Chondrocyte (in vitro differentiated cells): ENCODE measurements around the gene CEP290. TPM values are rescaled to one million over a fixed set of nuclear protein-coding genes. Genes with fewer than 3 reads are reported as not detected.

Source experiments
- DNase-seq: peaks from one replicate; pipeline ENCODE4 v3.0.0; 2021; ENCODE audit warnings: mixed read lengths, low spot score
- H3K27ac Mint-ChIP-seq: one replicate; pipeline ENCODE4 v1.8.0; 2021; ENCODE audit warnings: mild to moderate bottlenecking, moderate library complexity, mixed read lengths; ENCODE audit not compliant: unreplicated experiment
- H3K27me3 Mint-ChIP-seq: 2 replicates; pipeline ENCODE4 v1.8.0; 2021; ENCODE audit warnings: low read depth, mixed read lengths
- H3K36me3 Mint-ChIP-seq: 2 replicates; pipeline ENCODE4 v1.8.0; 2021; ENCODE audit warnings: low read depth, mixed read lengths
- H3K4me1 Mint-ChIP-seq: 2 replicates; pipeline ENCODE4 v1.8.0; 2021; ENCODE audit warnings: low read depth, mild to moderate bottlenecking, mixed read lengths
- H3K4me3 Mint-ChIP-seq: one replicate; pipeline ENCODE4 v1.8.0; 2021; ENCODE audit warnings: mild to moderate bottlenecking, moderate library complexity, mixed read lengths; ENCODE audit not compliant: unreplicated experiment
- H3K9me3 Mint-ChIP-seq: 2 replicates; pipeline ENCODE4 v1.8.0; 2021; ENCODE audit warnings: low read depth, mixed read lengths
- CTCF ChIP-seq: fragments of 200-600 bp; sonication (generic); IDR thresholded peaks from 2 replicates; pipeline ENCODE4 v1.5.0; 2021; ENCODE audit warnings: antibody characterized with exemption, mild to moderate bottlenecking, moderate library complexity
- long read RNA-seq: library from polyadenylated mRNA; stranded (forward); transcript quantifications from one replicate; pipeline ENCODE4 v2.0.0, GENCODE V29; 2021
- total RNA-seq: library from RNA; stranded (reverse); gene quantifications from 3 replicates; pipeline ENCODE4 v1.2.1, GENCODE V29; 2021

Gene CEP290, protein sequence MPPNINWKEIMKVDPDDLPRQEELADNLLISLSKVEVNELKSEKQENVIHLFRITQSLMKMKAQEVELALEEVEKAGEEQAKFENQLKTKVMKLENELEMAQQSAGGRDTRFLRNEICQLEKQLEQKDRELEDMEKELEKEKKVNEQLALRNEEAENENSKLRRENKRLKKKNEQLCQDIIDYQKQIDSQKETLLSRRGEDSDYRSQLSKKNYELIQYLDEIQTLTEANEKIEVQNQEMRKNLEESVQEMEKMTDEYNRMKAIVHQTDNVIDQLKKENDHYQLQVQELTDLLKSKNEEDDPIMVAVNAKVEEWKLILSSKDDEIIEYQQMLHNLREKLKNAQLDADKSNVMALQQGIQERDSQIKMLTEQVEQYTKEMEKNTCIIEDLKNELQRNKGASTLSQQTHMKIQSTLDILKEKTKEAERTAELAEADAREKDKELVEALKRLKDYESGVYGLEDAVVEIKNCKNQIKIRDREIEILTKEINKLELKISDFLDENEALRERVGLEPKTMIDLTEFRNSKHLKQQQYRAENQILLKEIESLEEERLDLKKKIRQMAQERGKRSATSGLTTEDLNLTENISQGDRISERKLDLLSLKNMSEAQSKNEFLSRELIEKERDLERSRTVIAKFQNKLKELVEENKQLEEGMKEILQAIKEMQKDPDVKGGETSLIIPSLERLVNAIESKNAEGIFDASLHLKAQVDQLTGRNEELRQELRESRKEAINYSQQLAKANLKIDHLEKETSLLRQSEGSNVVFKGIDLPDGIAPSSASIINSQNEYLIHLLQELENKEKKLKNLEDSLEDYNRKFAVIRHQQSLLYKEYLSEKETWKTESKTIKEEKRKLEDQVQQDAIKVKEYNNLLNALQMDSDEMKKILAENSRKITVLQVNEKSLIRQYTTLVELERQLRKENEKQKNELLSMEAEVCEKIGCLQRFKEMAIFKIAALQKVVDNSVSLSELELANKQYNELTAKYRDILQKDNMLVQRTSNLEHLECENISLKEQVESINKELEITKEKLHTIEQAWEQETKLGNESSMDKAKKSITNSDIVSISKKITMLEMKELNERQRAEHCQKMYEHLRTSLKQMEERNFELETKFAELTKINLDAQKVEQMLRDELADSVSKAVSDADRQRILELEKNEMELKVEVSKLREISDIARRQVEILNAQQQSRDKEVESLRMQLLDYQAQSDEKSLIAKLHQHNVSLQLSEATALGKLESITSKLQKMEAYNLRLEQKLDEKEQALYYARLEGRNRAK (N-terminal part only)
- 15.0 to 20.6 TPM (median 16.9 TPM) in 3 replicates for total RNA-seq
- long read RNA-seq, full-length matches to known transcripts: 2 of 17 reads
- long read RNA-seq, partial matches to known transcripts: 11 of 17 reads
- long read RNA-seq, other reads (novel, unspliced or antisense): 4 of 17 reads

DNA sequence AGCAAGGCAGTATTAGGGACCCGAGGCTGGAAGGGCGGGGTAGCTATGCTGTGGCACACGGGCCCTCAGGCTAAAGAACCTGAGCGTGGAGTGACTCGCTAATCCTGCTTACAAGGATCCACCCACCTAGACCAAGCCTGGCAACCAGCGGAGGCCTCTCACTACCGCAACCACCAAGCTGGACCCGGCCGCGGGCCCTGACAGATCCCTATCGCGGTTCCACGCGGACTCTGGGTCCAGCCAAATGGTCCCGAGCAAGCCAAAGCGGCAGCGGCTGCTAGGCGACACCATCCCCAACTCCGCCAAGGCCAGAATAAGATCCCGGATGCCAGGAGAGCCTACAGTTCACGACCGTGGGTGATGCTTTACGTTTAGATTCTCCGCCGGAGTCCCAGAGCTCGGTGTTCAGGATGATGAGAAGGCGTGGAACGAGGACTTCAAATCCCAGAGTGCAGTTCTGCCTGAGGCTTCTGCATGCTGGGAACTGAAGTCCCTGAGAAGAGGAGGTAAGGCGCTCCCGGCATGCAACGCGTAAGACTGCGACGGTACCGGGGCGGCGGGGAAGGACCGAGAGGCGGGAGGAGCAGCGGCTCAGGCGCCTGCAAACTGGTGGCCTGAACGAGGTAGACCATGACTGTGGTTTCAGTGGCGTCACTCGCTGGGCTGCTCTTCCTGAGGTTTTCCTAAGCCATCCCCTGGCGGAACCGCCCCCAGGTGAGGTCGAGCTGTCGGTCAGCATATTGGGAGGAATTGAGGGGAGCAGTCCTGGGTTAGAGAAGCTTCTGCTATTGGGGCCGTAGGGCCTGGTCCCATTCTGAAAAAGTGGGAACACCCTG lies at the start of gene CEP290, which contains the start of gene TMTC3:
CEP290 (minus strand) TSS at position 315 of the 836 bp plus-strand sequence. CDS start 781 bp downstream, outside the sequence.
TMTC3 (plus strand) TSS at position 534 of the 836 bp plus-strand sequence. CDS start 6,009 bp downstream, outside the sequence.
- Mint-ChIP-seq H3K4me1 (peaks cover 19% of the 10 kb centered on the region), H3K36me3 (peaks cover 4% of the 10 kb centered on the region), H3K4me3 (peak within 1 kb of the TSS; percentile 89), H3K27ac (peak within 1 kb of the TSS; percentile 90), H3K27me3 (no peaks in the 10 kb centered on the region), H3K9me3 (no peaks in the 10 kb centered on the region)
- DNase-seq: peak; percentile 97
- no peak for TF ChIP-seq CTCF

DNA sequence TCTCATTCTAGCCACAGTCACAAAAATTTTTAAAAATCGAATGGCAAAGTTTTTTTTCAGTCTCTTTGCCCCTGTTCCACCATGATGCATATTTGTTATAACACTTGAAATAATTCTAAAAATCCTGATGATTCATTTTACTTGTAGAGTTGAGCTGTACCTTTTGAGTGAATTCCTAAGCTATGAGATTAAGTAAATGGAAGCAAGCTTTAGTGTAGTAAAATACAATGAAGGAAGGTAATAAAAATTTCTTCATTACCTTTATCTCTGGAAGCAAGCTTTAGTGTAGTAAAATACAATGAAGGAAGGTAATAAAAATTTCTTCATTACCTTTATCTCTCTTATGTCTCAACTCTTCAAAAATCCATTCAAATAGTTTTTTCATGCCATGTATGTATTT lies 46.3 kb upstream of the CEP290 start:
- no peak for TF ChIP-seq CTCF
- Mint-ChIP-seq H3K27me3 (no peaks in the 10 kb centered on the region), H3K36me3 (peaks cover 7% of the 10 kb centered on the region), H3K9me3 (peaks cover 6% of the 10 kb centered on the region), H3K4me3 (no peak overlapping the region), H3K4me1 (peaks cover 11% of the 10 kb centered on the region), H3K27ac (no peak overlapping the region)
- no peak for DNase-seq

DNA sequence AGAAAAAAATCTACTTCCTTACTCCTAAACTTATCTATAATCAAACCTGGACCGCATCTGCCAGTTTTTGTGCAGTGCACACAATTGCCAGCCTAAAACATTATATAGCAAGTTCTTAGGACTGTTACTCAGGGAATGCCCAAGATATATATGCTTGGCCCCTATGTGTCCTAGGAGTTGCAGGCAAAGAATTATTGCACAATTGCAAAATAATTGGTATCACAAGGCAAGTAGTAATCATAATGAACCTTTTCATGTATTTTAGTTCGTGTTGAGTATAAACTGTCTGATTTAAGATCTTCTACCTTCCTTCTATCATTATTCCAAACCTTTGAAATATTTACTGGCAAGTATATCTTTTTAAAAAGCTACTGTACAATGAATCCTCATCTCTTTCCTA lies 45.7 kb upstream of the CEP290 start:
- Mint-ChIP-seq H3K4me3 (no peak overlapping the region), H3K27me3 (no peaks in the 10 kb centered on the region), H3K9me3 (peaks cover 6% of the 10 kb centered on the region), H3K4me1 (peaks cover 11% of the 10 kb centered on the region), H3K36me3 (peaks cover 8% of the 10 kb centered on the region), H3K27ac (no peak overlapping the region)
- TF ChIP-seq CTCF: no peak
- no peak for DNase-seq

DNA sequence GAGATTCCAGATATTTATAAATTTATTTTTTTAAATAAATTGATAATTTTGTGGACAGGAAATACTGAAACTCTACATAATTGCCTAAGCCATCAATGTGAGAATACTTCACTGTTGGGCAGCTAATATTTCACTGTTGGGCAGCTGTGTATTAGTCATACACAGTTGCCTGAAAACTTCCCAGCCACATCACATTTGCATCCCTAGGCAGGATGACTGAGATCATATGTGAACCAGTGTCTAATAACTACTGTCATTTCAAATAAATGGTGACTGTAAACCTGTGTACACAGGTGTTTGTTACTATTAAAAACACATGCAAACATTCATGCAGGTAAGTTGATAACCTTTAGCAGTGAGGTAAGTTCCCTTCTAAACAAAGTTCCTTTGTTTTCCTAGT lies 44.1 kb upstream of the CEP290 start:
- no peak for TF ChIP-seq CTCF
- H3K27ac Mint-ChIP-seq: peak overlapping the region; percentile 53

More for the DNA sequence above, 44.1 kb upstream of the CEP290 start:
- Mint-ChIP-seq H3K36me3 (peaks cover 11% of the 10 kb centered on the region), H3K4me1 (peaks cover 11% of the 10 kb centered on the region), H3K27me3 (no peaks in the 10 kb centered on the region), H3K4me3 (no peak overlapping the region), H3K9me3 (peaks cover 6% of the 10 kb centered on the region)
- no peak for DNase-seq
